ENCODE results near the gene ATP6AP2.

ATP6AP2 gene

GRCh38 chrX:40617566-40617965 lies 36.8 kb downstream of the ATP6AP2 start:
- TF ChIP-seq EZH2phosphoT487 (IDR thresholded peaks at IDR 0.05; ENCODE audit: low read depth) (no peak), CTCF (IDR thresholded peaks at IDR 0.05; ENCODE audit: low read depth, low read length) (no peak)
- Histone ChIP-seq H3K9ac (ENCODE audit: low read length) (no peak overlapping the region), H3K36me3 (replicated peaks; ENCODE audit: low read depth, low read length) (no peaks in the 10 kb centered on the region), H3K4me2 (ENCODE audit: low read length) (no peak overlapping the region), H4K20me1 (ENCODE audit: insufficient read depth, low read length) (no peaks in the 10 kb centered on the region), H3K27me3 (ENCODE audit: low read depth, low read length) (no peaks in the 10 kb centered on the region), H3K79me2 (ENCODE audit: low read length) (no peaks in the 10 kb centered on the region), H2AFZ (ENCODE audit: low read depth, low read length) (no peak overlapping the region), H3K9me3 (ENCODE audit: insufficient read depth, low read length) (no peaks in the 10 kb centered on the region), H3K4me1 (ENCODE audit: low read length) (no peaks in the 10 kb centered on the region), H3K4me3 (ENCODE audit: low read length) (no peak overlapping the region), H3K27ac (ENCODE audit: low read length) (no peak overlapping the region)

- H3K4me1 ChIP-seq (ENCODE audit: low read length) = no peaks in the 10 kb centered on the region
- no peaks in the 10 kb centered on the region for H3K79me2 ChIP-seq (ENCODE audit: low read length)
- H4K20me1 ChIP-seq (ENCODE audit: insufficient read depth, low read length) = no peaks in the 10 kb centered on the region
- no peak overlapping the region for H2AFZ ChIP-seq (ENCODE audit: low read depth, low read length)
- no peak overlapping the region for H3K4me2 ChIP-seq (ENCODE audit: low read length)
- H3K27me3 ChIP-seq (ENCODE audit: low read depth, low read length) = no peaks in the 10 kb centered on the region
- H3K27ac ChIP-seq (ENCODE audit: low read length) = no peak overlapping the region
- H3K36me3 ChIP-seq (replicated peaks; ENCODE audit: low read depth, low read length) = no peaks in the 10 kb centered on the region
- no peaks in the 10 kb centered on the region for H3K9me3 ChIP-seq (ENCODE audit: insufficient read depth, low read length)
- H3K4me3 ChIP-seq (ENCODE audit: low read length) = no peak overlapping the region
- no peak overlapping the region for H3K9ac ChIP-seq (ENCODE audit: low read length)
- TF ChIP-seq CTCF (IDR thresholded peaks at IDR 0.05; ENCODE audit: low read depth, low read length) = no peak
- TF ChIP-seq EZH2phosphoT487 (IDR thresholded peaks at IDR 0.05; ENCODE audit: low read depth) = no peak
Measured at GRCh38 chrX:40622479-40623138, 41.8 kb downstream of the ATP6AP2 start.

- H3K9ac ChIP-seq (ENCODE audit: low read length) = no peak within 1 kb of the TSS
- no peaks in the 10 kb centered on the region for H3K27me3 ChIP-seq (ENCODE audit: low read depth, low read length)
- H2AFZ ChIP-seq (ENCODE audit: low read depth, low read length) = no peak within 1 kb of the TSS
- H3K27ac ChIP-seq (ENCODE audit: low read length) = no peak within 1 kb of the TSS
- H3K4me1 ChIP-seq (ENCODE audit: low read length) = no peaks in the 10 kb centered on the region
- TF ChIP-seq CTCF (IDR thresholded peaks at IDR 0.05; ENCODE audit: low read depth, low read length) = no peak
- no peak for TF ChIP-seq EZH2phosphoT487 (IDR thresholded peaks at IDR 0.05; ENCODE audit: low read depth)
- no peak within 1 kb of the TSS for H3K4me3 ChIP-seq (ENCODE audit: low read length)
- H3K4me2 ChIP-seq (ENCODE audit: low read length) = no peak within 1 kb of the TSS
- H3K79me2 ChIP-seq (ENCODE audit: low read length) = no peaks in the 10 kb centered on the region
- peaks cover 3% of the 10 kb centered on the region for H3K36me3 ChIP-seq (replicated peaks; ENCODE audit: low read depth, low read length)
- no peaks in the 10 kb centered on the region for H3K9me3 ChIP-seq (ENCODE audit: insufficient read depth, low read length)
- no peaks in the 10 kb centered on the region for H4K20me1 ChIP-seq (ENCODE audit: insufficient read depth, low read length)
Measured at GRCh38 chrX:40623139-40623536, 42.4 kb downstream of the ATP6AP2 start, which contains the start of gene MPC1L. MPC1L (plus strand) TSS chrX:40623428; CDS start chrX:40623566, 138 bp downstream.

GRCh38 chrX:40623665-40624064 lies 42.9 kb downstream of the ATP6AP2 start:
- no peak overlapping the region for H3K27ac ChIP-seq (ENCODE audit: low read length)
- TF ChIP-seq CTCF (IDR thresholded peaks at IDR 0.05; ENCODE audit: low read depth, low read length) (no peak), EZH2phosphoT487 (IDR thresholded peaks at IDR 0.05; ENCODE audit: low read depth) (no peak)
- no peaks in the 10 kb centered on the region for H3K27me3 ChIP-seq (ENCODE audit: low read depth, low read length)

More at GRCh38 chrX:40623665-40624064, 42.9 kb downstream of the ATP6AP2 start:
- Histone ChIP-seq H2AFZ (ENCODE audit: low read depth, low read length) (no peak overlapping the region), H3K9me3 (ENCODE audit: insufficient read depth, low read length) (no peaks in the 10 kb centered on the region), H3K4me1 (ENCODE audit: low read length) (no peaks in the 10 kb centered on the region), H3K4me2 (ENCODE audit: low read length) (no peak overlapping the region), H4K20me1 (ENCODE audit: insufficient read depth, low read length) (no peaks in the 10 kb centered on the region), H3K79me2 (ENCODE audit: low read length) (no peaks in the 10 kb centered on the region), H3K36me3 (replicated peaks; ENCODE audit: low read depth, low read length) (peaks cover 7% of the 10 kb centered on the region), H3K9ac (ENCODE audit: low read length) (no peak overlapping the region), H3K4me3 (ENCODE audit: low read length) (no peak overlapping the region)
